GM18499 (cell line): ENCODE measurements around the gene FNDC3B.

Source experiments
- ATAC-seq: cut with Tn5 transposase; IDR thresholded peaks from one replicate; pipeline ENCODE4 v1.9.1; 2021; ENCODE audit warnings: moderate number of reproducible peaks; ENCODE audit not compliant: insufficient read depth, unreplicated experiment

FNDC3B gene

DNA sequence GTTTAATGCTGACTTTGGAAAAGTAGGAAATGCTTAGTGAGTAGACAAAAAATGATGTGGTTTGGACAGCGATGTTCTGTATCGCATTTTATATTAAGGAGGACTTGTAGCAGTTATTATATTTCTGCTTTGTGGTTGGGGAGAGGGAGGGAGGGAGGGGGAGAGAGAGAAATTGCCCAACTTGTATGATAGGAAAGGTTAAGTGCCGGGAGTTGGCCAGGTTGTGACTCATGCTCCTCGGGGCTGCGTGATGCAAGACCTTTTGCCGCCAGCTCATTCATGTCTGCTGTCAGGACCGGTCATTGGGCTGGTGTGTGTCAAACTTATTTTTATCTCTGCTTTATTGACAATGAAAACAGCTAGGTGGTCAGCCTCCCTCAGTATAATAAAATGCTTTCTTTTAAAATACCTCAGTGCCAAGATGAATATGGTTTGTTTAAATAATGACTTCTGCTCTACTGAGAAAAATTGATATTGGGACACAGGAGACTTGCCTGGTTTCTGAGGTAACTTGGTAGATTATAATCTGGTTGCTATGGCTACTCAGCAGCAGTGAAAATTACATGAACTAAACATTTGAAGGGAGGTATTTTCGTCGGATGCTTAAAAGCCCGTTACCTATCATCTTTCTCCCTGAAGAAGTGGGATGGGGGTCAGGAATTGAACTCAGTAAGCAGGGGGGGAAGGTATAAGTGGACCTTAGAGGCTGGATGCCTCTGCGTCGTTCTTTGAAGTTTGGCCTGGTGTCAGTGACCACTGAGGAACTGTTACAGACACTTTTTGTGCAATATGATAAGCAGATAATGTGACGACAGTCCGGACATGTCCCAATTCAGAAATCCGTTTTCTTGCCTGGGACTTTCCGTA is 90.7 kb downstream of the FNDC3B start:
- ATAC-seq: no peak

DNA sequence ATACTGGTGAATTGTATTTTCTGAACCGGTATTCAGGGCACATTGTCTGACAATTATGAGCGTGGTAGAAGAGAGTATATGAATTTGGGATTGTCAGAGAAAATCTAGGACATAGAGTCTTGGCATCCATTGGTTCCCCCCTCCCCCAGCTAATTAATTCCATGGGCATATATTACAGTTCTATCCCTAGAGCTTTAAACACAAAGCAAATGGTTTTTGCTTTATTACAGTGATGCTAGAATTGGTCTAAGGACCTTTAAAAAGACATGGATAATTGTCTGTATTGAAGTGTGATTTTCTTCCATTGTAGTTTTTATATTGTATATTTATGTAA is 91.3 kb downstream of the FNDC3B start:
- no peak for ATAC-seq

DNA sequence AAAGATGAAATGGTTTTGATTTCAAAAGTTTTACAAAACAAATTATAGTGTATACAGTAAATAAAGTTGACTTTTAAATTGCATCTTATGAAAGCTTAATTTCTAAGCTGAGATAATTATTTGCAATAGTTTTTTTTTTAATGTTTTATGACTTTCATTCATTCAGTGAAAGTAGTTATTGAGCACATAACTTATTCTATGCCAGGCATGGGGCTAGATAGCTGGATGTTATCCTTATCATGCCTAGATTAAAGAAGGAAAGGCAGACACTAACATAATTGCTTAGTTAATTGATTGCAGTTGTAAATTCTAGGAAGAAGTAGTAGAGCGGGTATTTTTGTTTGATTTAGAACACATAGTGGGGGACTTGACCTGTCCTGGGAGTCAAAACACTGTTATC is 92.4 kb downstream of the FNDC3B start:
- no peak for ATAC-seq

DNA sequence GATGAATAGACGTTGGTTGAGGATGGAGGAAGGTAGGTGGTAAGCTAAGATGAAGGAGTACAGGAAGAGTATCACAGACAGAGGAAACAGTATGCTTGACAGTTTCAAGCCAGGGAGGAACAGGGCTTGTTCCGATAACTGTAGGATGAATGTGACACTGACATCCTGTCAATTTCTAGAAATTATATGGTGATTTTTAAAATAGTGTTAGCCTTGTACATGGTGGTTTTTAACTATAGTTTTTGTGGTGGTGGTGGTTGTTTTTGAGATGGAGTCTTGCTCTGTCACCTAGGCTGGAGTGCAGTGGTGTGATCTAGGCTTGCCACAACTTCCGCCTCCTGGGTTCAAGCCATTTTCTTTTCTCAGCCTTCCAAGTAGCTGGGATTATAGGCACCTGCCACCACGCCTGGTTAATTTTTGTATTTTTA is 92.8 kb downstream of the FNDC3B start:
- no peak for ATAC-seq

DNA sequence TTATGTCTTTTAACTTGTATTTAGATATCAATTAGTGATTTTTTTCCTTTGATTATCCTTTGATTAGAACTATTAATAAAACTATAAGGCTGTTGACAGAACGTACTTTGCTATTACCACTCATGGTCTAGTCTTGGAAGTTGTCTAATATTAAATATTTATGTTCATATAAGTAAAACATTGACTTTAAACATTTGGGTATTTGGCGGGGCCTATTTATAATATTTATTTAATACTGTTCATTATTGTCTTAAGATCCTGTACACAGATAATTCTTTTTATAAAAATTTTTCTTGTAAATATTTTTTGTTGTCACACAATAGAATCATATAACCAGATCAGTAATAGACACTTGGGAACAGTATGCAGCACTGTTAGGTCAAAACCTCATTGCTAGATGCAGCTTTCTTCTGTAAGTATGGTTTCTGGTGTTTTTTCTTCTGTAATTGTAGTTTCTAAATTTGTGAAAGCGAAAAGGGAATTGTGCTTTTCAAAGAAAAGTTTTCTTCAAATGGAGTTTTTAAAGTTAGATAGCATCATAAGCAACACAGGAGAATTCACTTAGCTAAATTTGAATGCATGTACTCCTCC is 93.4 kb downstream of the FNDC3B start:
- no peak for ATAC-seq

DNA sequence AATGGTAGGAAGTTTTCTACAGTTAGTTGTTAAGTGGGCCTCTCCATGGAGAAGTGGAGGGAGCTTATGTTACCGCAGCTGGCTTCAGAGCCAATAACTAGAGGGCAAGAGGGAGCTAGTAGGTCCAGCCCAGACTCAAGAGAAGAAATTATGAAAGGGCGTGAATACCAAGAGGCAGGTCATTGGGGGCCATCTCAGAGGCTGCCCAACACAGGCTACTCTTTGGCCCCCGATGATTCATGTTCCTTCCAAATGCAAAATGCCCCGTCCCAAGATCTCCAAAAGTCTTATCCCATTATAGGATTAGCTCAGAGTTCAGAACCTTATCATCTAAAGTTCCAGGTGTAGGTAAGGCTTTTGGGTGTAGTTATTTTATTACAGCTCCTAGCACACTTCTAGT is 94.5 kb downstream of the FNDC3B start:
- no peak for ATAC-seq

DNA sequence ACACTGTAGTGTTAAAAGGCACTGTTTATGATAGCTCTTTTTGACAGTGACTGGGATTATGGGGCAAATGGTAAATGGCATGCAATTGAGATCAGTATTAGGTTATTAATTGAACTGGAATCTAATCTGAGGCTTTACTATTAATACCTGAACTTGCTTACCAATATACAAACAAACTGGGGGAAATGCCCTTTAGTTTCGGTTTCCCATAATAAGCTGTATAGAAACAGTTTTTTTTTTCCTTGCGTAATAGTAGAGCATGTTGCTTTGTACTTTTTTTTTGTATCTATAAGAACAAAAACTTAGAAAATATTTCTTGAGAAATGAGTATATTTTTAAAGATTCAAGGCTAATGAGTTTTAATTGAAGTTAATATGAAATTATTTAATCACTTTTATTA is 95.0 kb downstream of the FNDC3B start:
- ATAC-seq: peak; percentile 43

DNA sequence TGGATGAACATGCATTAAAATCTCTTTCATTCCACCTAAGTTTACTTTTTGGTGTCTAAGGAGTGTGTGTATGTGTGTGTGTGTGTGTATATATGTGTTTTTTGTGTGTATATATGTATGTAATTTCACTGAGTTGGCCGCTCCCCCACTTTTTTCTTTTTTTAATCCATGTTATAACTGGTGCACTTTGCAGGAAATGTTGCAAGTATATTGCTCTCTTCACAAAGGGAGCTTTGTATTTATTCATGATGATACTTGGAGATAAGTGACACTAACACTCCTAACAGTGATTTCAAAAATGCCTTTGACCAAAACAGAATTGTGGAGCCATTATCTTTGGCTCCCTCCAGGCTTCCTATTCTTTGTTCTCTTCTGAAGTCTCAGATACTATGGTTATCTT is 95.8 kb downstream of the FNDC3B start:
- no peak for ATAC-seq

DNA sequence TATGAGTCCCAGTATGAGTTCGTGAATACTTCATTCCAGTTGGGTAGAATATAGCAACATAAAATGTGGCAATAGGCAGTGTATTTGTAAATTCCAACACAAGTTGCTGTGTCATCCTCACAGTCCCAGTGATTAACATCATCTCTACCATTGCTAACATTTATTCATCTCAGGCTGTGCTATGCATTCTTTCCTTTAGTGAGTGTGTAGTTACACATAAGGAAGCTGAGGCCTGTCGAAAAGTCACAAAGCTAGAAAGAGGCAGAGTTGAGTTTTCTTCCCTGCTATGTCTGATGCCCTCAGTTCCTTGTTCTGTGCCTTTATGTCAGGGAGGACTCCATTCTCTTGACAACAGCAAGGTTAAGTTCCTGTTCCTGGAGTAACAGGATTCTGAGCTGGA is 96.4 kb downstream of the FNDC3B start:
- no peak for ATAC-seq

DNA sequence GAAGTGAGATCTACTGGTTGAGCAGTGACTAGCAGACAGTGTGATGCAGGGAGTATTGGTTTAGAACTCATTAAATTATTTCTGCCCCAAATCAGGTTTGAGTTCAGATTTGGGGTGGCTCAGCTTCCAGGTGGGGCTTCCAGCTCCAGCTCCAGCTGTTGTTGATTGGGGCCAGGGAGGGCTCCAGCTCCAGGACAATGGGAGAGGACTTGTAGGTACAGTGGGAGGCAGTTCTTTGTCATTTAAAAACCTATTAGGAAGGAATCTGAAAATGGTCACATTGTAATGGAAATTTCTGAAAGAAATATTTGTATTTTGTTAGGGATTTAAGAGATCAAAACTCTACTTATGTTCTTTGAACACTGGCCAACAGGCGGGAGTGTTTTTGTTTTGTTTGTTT is 97.0 kb downstream of the FNDC3B start:
- ATAC-seq: no peak

DNA sequence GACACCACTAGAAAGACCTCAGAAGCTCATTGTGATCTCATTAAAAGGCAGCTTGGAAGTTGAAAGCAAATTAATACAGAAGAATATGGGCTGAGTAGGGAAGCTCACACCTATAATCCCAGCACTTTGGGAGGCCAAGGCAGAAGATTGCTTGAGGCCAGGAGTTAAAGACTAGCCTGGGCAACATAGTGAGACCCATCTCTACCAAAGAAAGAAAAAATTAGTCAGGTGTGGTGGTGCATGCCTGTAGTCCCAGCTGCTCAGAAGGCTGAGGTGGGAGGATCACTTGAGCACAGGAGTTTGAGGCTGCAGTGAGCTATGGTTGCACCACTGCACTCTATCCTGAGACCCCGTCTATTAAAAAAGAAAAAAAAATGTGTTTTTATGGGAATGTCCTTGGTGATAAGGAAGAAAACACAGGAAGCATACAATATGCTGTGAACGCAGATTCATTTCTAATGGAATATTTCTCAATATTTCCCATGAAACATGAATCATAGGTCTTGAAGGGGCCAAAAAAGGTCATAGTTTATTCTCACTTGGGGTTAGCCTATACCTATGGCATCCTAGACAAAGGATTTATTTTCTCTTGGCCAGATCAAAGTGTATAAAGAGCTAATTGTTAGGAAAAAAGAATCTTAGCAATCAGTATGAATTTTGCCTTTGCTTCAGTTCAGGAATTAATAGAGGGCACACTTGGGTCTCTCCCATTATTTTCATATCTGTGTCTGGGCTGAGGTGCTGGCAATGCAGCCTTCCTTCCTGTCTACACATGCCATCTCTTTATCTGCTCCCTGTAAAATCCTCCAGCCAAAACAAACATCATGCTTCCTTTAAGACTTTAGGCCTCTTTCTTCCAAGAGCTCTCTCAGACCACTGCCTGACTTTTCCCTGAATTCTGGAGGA is 98.2 kb downstream of the FNDC3B start:
- ATAC-seq: no peak

DNA sequence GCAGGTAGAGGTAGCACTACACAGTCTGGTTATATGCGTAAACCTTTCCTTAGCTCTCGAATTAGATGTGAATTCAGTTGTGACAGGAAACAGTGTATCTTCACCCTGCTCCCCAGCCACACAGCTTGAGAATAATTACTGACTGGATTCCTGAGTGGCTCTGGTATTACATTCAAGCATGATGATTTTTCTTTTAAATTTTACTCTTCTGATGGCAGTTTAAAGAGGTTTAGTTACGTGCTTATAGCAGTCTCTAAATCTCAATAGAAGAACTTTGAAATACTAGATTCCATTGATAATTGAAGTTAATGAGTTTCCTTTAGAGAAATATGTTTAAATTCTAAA is 98.8 kb downstream of the FNDC3B start:
- no peak for ATAC-seq

DNA sequence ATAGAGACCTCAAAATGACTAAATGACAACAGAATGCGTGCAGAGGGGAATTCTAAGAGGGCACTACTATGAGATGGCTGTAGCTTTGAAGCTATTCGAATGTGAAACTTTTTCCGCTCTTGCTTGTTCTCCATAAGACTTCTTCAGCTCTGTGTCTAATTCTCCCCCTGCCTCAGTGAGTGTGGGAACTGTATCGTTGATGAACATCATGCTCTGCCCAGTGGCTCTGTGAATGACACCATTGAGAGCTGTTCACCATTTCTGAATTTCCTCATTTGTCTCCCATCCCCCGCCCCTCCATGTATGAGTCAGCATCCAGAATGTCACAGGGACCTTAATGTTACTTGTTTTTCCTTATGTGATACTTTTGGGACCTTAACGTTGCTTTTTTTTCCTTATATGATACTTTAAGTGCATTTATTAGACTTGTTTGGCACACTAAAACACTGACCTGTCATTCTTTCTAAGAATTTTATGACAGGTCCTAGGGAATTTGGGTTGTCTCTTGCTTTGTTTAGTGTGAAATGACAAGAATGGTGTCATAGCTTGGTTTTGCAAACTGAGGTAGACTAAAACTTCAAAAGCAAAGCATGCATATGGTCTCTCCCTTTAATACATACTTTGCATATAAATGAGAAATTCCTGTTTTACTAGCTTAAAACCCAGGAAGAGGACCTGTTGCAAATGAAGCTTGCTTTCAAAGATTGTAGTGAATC is 99.6 kb downstream of the FNDC3B start:
- no peak for ATAC-seq

DNA sequence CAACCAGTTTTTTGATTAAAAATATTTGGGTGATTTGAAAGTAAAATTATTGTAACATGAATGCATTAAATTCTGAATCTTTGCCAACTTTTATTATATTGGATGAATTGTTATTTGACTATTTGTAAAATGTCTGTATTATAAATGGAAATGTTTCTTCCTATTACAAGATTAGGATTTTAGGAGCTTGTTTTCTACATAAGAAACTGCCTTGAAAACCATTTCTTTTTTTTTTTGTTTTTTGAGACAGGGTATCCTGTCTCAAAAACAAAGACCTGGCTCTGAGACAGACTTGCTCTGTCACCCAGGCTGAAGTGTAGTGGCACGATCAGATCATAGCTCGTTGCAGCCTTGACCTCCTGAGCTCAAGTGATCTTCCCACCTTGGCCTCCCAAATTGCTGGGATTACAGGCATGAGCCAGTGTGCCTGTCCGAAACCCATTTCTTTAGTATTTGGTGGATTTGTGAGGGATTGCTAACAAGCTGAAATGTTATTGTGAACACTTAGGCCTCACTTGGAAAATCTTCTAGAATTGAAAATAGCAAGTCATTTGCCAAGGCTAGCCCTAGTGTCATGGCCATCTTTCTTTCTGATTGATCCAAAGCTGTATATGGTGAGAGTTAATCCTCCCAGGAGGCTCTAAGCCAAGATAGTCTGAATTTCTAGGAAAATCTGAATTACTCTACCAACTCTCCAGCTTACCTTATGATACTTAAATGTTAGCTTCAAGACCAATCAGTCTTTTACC is 100.3 kb downstream of the FNDC3B start:
- no peak for ATAC-seq

DNA sequence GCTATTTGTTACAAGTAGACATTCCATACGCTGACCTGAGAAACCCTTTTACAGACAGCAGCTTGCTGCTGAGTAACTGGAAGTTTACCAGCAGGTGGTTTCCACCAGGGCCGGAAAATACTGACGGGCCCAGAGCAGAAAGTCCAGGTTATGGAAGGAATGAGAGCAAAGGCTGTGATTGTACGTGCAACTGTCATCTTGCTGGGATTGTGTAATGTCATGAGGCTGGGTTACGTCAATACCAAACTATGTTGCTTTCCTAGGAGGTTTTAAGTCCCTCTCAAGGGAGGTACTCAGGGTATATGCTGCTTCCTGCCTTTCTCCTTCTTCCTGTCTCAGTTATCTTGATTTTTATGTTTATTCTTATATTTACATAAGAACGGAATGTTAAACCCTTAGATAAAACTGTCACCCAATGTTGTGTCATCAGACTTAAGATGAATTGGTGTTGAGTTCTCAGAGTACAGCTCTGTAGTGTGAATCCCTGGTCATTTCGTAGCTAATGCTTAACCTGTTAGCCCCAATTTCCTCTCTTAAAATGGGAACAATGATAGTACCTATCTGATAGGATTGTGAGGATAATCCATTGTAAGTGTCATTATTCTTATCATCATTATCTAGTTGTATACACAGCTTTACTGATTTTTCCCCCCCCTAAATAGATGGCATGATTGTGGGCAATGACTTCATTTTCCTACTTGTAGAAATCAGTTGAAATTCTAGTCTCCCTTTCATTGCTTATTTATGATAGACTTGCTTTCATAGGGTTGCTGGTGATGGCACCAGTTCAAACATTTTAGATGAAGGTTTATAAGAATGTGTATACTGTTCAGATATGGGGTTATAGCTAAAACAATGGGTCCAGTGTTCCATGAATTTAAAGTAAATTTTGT is 101.4 kb downstream of the FNDC3B start:
- ATAC-seq: no peak

DNA sequence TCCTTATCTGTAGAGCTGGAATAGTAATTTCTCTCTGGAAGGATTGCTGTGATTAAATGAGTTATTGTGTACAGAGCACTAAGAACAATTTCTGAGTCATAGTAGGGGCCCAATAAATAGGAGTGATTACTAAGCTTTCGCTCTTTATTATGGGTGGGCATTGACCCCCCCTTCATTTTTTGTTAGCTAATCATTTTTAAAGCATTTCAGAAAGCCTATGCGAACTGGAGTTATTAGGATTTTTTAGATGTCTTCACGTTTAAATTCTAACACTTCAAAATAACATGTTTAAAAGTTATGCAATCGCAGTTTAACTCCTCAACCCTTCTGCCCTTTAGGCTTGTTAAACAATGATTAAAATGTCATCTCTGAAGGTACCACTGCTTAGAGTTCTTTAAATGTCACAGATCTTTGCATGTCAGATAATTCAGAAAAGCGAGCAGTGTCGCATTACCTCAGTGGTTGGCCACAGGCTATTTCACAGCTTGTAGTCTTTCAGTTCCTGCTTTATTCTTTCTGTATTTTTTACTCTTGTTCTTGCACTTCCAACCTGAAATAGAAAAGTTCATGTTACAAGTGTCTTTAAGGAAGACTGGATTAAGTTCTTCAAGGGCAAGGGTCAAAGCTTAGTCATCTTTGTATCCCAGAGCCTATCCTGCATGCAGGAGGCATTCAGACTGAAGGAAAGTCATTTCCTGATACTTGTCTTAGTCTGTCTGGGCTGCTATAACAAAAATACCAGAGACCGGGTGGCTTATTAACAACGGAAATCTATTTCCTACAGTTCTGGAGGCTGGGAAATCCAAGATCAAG is 102.9 kb downstream of the FNDC3B start:
- ATAC-seq: peak; percentile 84

DNA sequence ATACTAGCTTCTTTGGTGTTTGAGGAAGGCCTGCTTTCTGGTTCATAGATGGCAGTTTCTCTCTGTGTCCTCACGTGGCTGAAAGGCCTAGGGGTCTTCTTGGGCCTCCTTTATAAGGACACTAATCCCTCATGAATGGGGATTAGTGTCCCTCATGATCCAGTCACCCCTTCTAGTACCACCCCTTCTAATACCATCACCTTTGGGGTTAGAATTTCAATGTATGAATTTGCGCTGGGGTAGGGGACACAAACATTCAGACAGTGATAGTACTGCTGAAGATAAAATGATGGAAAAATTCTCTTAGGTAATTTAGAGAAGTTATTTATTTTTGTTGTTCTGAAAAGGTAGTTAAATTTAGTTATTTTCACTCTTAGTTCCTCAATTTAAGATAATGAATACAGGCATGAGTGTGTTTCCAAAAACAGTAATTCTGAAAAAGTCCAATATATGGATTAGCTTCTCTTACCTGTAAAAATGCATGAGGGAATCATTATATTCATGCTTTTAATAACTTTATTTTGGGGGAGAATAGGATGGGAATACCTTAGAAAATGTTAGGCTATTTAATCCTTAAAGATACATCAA is 103.6 kb downstream of the FNDC3B start:
- no peak for ATAC-seq
